Heart right ventricle (tissue), 16 donors: ENCODE measurements around the gene KCTD11. TPM values are rescaled to one million over a fixed set of nuclear protein-coding genes. Genes with fewer than 3 reads are reported as not detected.

Experiments used
- ATAC-seq, 8 donors: fragments of 200-7000 bp; cut with Tn5 transposase; one replicate each; pipeline ENCODE4 v1.9.1; 2020; ENCODE audit warnings: mild to moderate bottlenecking in 8 of 8, moderate library complexity in 8 of 8, moderate number of reproducible peaks in 1 of 8
- DNase-seq, 2 donors: peaks; one replicate each; pipeline ENCODE4 v3.0.0-alpha.2; 2020
- H3K27ac ChIP-seq, 10 donors: fragments of 200-600 bp; sonication (generic) in 2 of 10; one replicate each; pipeline versions ENCODE4 v1.5.0 to v1.8.0; 2020 to 2022; ENCODE audit warnings: mild to moderate bottlenecking in 3 of 10
- H3K27me3 ChIP-seq, 7 donors: fragments of 200-600 bp; one replicate each; pipeline ENCODE4 v1.8.0; 2021 to 2022; ENCODE audit warnings: mild to moderate bottlenecking in 2 of 7
- H3K36me3 ChIP-seq, 9 donors: fragments of 200-600 bp; sonication (generic) in 1 of 9; one replicate each; pipeline versions ENCODE4 v1.5.0 to v1.8.0; 2020 to 2022; ENCODE audit warnings: mild to moderate bottlenecking in 2 of 9
- H3K4me1 ChIP-seq, 9 donors: fragments of 200-600 bp; sonication (generic) in 1 of 9; one replicate each; pipeline versions ENCODE4 v1.5.0 to v1.8.0; 2020 to 2022; ENCODE audit warnings: mild to moderate bottlenecking in 4 of 9
- H3K4me3 ChIP-seq, 10 donors: fragments of 200-600 bp; sonication (generic) in 2 of 10; one replicate each; pipeline versions ENCODE4 v1.5.0 to v1.8.0; 2020 to 2022; ENCODE audit warnings: mild to moderate bottlenecking in 7 of 10, moderate library complexity in 2 of 10
- H3K9me3 ChIP-seq, 11 donors: fragments of 200-600 bp in 10 of 11; sonication (generic) in 2 of 11; one replicate each; pipeline versions ENCODE4 v1.5.0 to v1.8.0; 2013 to 2022; ENCODE audit warnings: mild to moderate bottlenecking in 2 of 11, control low read depth in 1 of 11, moderate library complexity in 1 of 11
- CTCF ChIP-seq, 9 donors: fragments of 200-600 bp; sonication (generic) in 2 of 9; IDR thresholded peaks; one replicate each; pipeline versions ENCODE4 v1.5.0 to v1.8.0; 2021 to 2022; ENCODE audit warnings: antibody characterized with exemption in 9 of 9, mild to moderate bottlenecking in 5 of 9, moderate library complexity in 1 of 9
- WGBS, 2 donors: extraction: QIAGEN DNeasy Blood & Tissue Kit; methylation state at CpG; one replicate each; pipeline ENCODE4 v1.1.7; 2013; ENCODE audit warnings: inconsistent platforms in 1 of 2; 5-methylcytosine and 5-hydroxymethylcytosine counted together
- intact Hi-C, 10 donors: fragments of 100-400 bp; cut with DNase I; formaldehyde crosslinking; loops; one replicate each; pipeline versions ENCODE4 v1.11.1 to v1.14.2; 2022
- polyA plus RNA-seq, 2 donors: library from polyadenylated mRNA; stranded (reverse); fragments of 200-250 nt; gene quantifications; one replicate each; pipeline ENCODE4 v1.2.3, GENCODE V29; 2013
- total RNA-seq, 10 donors: library from RNA; stranded (reverse); fragmentation: NEBNext Ultra II Directional in 3 of 10; extraction: Animal tissue kit (Norgen Biotek cat#: 25700) in 3 of 10; gene quantifications; one replicate each; pipeline versions ENCODE4 v1.2.1 to v1.2.4, GENCODE V29; 2021 to 2023
- donor health status: Arrhythmogenic right ventricular cardiomyopathy.
- donor health status: ischemic (EF 13 %, LVEDD 7.1; RV severe dilation, severe dysfunction).
- donor health status: healthy with polysubstance abuse.
- donor health status: DM: no; HTN: yes; CAD: no.
- donor health status: DM: no; HTN: no; CAD: no.
- donor health status: ischemic (EF 25% LVEDD 6.9; RV normal size, moderate dysfunction).
- donor health status: ischemic (EF 25% LVEDD 5.7; RV mildly dilated, moderate dysfunction).
- donor health status: healthy.
- donor health status: DM: yes; HTN: yes; CAD: no.
- donor health status: Ischemic cardiomyopathy.
- donor health status: ischemic (EF 35%, LVEDD 5.7; RV mildly dilated, moderate dysfunction).
- donor health status: nonischemic (EF 11% LVEDD 7.7; RV severe dilation, severe dysfunction).
- donor health status: DM: yes; HTN: yes; CAD: no.
- donor health status: PGD.
- donor health status: ischemic (EF 29% LVEDD 5.4; RV normal size, mild dysfunction).
- donor health status: nonischemic (EF 23%, LVEDD 6.1; RV moderate dilation, normal function).

KCTD11 gene
- total and polyA plus RNA-seq, 12 donors: 4.3 to 8.5 (median 5.3) TPM

GRCh38 chr17:7317161-7317803 lies 34.7 kb upstream of the KCTD11 start:
- peaks cover 7 to 85% (median 60%) of the 10 kb centered on the region in 9 donors for H3K36me3 ChIP-seq
- DNase-seq: no peak
- no peak overlapping the region for H3K27ac ChIP-seq
- TF ChIP-seq CTCF (IDR thresholded peaks at IDR 0.05): no peak
- H3K9me3 ChIP-seq: no peaks in the 10 kb centered on the region
- ATAC-seq: no peak
- H3K4me1 ChIP-seq: peaks cover 12 to 38% (median 32%) of the 10 kb centered on the region in 9 donors
- H3K4me3 ChIP-seq: no peak overlapping the region
- WGBS, 2 donors: 80 to 86% methylated on average over 16 of the region's 16 CpGs
- intact Hi-C loops: no loop called here
- no peaks in the 10 kb centered on the region for H3K27me3 ChIP-seq

GRCh38 chr17:7318121-7318860 lies 33.7 kb upstream of the KCTD11 start:
- Histone ChIP-seq H3K27me3 (no peaks in the 10 kb centered on the region), H3K4me1 (peaks cover 7 to 27% (median 23%) of the 10 kb centered on the region in 9 donors), H3K27ac (no peak overlapping the region), H3K36me3 (peaks cover 4 to 85% (median 60%) of the 10 kb centered on the region in 9 donors), H3K4me3 (no peak overlapping the region), H3K9me3 (no peaks in the 10 kb centered on the region)
- TF ChIP-seq CTCF (IDR thresholded peaks at IDR 0.05): no peak
- ATAC-seq: no peak
- no peak for DNase-seq
- intact Hi-C loops: no loop called here
- 93 to 94% methylated on average over 13 of the region's 13 CpGs for WGBS, 2 donors

- ATAC-seq (no peak), DNase-seq (no peak)
- Histone ChIP-seq H3K36me3 (peaks cover 6 to 99% (median 70%) of the 10 kb centered on the region in 9 donors), H3K27ac (no peak overlapping the region), H3K9me3 (no peaks in the 10 kb centered on the region), H3K27me3 (no peaks in the 10 kb centered on the region), H3K4me3 (no peak overlapping the region), H3K4me1 (peaks cover 0 to 4% (median 0%) of the 10 kb centered on the region in 9 donors)
- 86 to 90% methylated on average over 15 of the region's 15 CpGs for WGBS, 2 donors
- TF ChIP-seq CTCF (IDR thresholded peaks at IDR 0.05): no peak
- intact Hi-C loops: no loop called here
Measured at GRCh38 chr17:7321466-7321865, 30.5 kb upstream of the KCTD11 start.

GRCh38 chr17:7322520-7323194 lies 29.3 kb upstream of the KCTD11 start:
- no peak overlapping the region for H3K27ac ChIP-seq
- no peaks in the 10 kb centered on the region for H3K27me3 ChIP-seq
- intact Hi-C loops: no loop called here
- 91 to 93% methylated on average over 22 of the region's 22 CpGs for WGBS, 2 donors
- no peaks in the 10 kb centered on the region for H3K9me3 ChIP-seq
- no peak for DNase-seq
- no peak for ATAC-seq
- peaks cover 6 to 91% (median 60%) of the 10 kb centered on the region in 9 donors for H3K36me3 ChIP-seq
- H3K4me3 ChIP-seq: no peak overlapping the region
- no peak for TF ChIP-seq CTCF (IDR thresholded peaks at IDR 0.05)
- peaks cover 0 to 6% (median 2%) of the 10 kb centered on the region in 9 donors for H3K4me1 ChIP-seq
